Panc1 (cell line): ENCODE results near the gene LRP1B. TPM values are rescaled to one million over a fixed set of nuclear protein-coding genes. Genes with fewer than 3 reads are reported as not detected.

Experiments used
- ATAC-seq: fragments of 200-7000 bp; cut with Tn5 transposase; 2 replicates; pipeline ENCODE4 v1.9.1; 2020; ENCODE audit warnings: mild to moderate bottlenecking, moderate library complexity
- BruUV-seq: library from RNA; stranded (reverse); fragments of 400-500 nt; replicated peaks from 2 replicates; lab custom pipeline; 2021; lab: Mats Ljungman, UMichigan
- CTCF ChIA-PET: fragments of 300-600 bp; sonication (Branson Sonifier 250); formaldehyde crosslinking; loops from one replicate; lab custom pipeline; 2022; ENCODE audit warnings: antibody characterized with exemption; lab: Charles Lee
- POLR2A ChIA-PET: fragments of 300-600 bp; sonication (Branson Sonifier 250); formaldehyde crosslinking; loops from one replicate; lab custom pipeline; 2022; ENCODE audit warnings: antibody characterized with exemption; lab: Charles Lee
- DNase-seq: peaks from one replicate; pipeline ENCODE4 v3.0.0-alpha.2; 2010; ENCODE audit warnings: low read depth, low spot score
- H3K27ac ChIP-seq: 2 replicates; pipeline ENCODE4 v1.5.1; 2011; ENCODE audit warnings: mild to moderate bottlenecking, low read length, inconsistent platforms
- H3K27me3 ChIP-seq: fragments of 200-500 bp; sonication (Bioruptor generic); 2 replicates; pipeline ENCODE4 v1.6.0; 2014; ENCODE audit warnings: low read length, inconsistent platforms; ENCODE audit not compliant: control insufficient read depth, insufficient read depth
- H3K36me3 ChIP-seq: fragments of 200-500 bp; sonication (Bioruptor generic); 2 replicates; pipeline ENCODE4 v1.5.1; 2014; ENCODE audit warnings: inconsistent platforms, mild to moderate bottlenecking, low read length, moderate library complexity; ENCODE audit not compliant: control insufficient read depth, insufficient read depth
- H3K4me1 ChIP-seq: 2 replicates; pipeline ENCODE4 v1.5.1; 2011; ENCODE audit warnings: inconsistent platforms, mild to moderate bottlenecking, low read length, moderate library complexity; ENCODE audit not compliant: control insufficient read depth, insufficient read depth
- H3K4me3 ChIP-seq, 2 experiments: 2 replicates each; pipeline ENCODE4 v1.5.1; 2011 to 2012; ENCODE audit warnings: low read depth in 2 of 2, low read length in 2 of 2, mild to moderate bottlenecking in 2 of 2, inconsistent platforms in 1 of 2, moderate library complexity in 1 of 2
- H3K9me3 ChIP-seq: fragments of 200-500 bp; sonication (Bioruptor generic); 2 replicates; pipeline ENCODE4 v1.5.1; 2014; ENCODE audit warnings: low read depth, mild to moderate bottlenecking, inconsistent platforms, low read length, moderate library complexity; ENCODE audit not compliant: control insufficient read depth, insufficient read depth
- POLR2AphosphoS5 ChIP-seq: IDR thresholded peaks from 2 replicates; pipeline ENCODE4 v1.6.1; 2012; ENCODE audit warnings: mild to moderate bottlenecking, low read depth, low read length, moderate library complexity
- SIN3A ChIP-seq: IDR thresholded peaks from 2 replicates; pipeline ENCODE4 v1.6.1; 2012; ENCODE audit warnings: low read depth, mild to moderate bottlenecking, low read length, moderate library complexity, borderline replicate concordance; ENCODE audit not compliant: insufficient read depth
- TCF7L2 ChIP-seq: IDR thresholded peaks from 2 replicates; pipeline ENCODE4 v1.6.1; 2011; ENCODE audit warnings: mild to moderate bottlenecking, low read depth, low read length, inconsistent platforms
- in situ Hi-C: cut with HindIII; loops from 2 replicates; pipeline ENCODE4 v1.10.0; 2016; ENCODE audit warnings: low sequenced_read_pairs, low pct_unique_long_range_greater_than_20kb
- intact Hi-C: fragments of 100-400 bp; cut with micrococcal nuclease; formaldehyde crosslinking; loops from one replicate; pipeline ENCODE4 v1.10.0; 2022; ENCODE audit not compliant: unreplicated experiment
- total RNA-seq: library from RNA; stranded (reverse); gene quantifications from one replicate; pipeline ENCODE4 v1.2.1, GENCODE V29; 2021; ENCODE audit not compliant: unreplicated experiment
- TF ChIP-seq, protein P1 (sequence below), 2 experiments: IDR thresholded peaks; 2 replicates each; pipeline ENCODE4 v1.6.1; 2011 to 2012; ENCODE audit warnings: low read depth in 2 of 2, control low read depth in 1 of 2, low read length in 1 of 2, mild to moderate bottlenecking in 1 of 2, moderate library complexity in 1 of 2; ENCODE audit not compliant: insufficient read depth in 1 of 2
- TF ChIP-seq, protein P2 (sequence below): fragments of 450-650 bp; IDR thresholded peaks from 2 replicates; pipeline ENCODE4 v1.5.1; 2017; ENCODE audit warnings: mild to moderate bottlenecking

LRP1B gene
- total RNA-seq, 1 experiment from 2014 or later: 0.54 TPM

DNA sequence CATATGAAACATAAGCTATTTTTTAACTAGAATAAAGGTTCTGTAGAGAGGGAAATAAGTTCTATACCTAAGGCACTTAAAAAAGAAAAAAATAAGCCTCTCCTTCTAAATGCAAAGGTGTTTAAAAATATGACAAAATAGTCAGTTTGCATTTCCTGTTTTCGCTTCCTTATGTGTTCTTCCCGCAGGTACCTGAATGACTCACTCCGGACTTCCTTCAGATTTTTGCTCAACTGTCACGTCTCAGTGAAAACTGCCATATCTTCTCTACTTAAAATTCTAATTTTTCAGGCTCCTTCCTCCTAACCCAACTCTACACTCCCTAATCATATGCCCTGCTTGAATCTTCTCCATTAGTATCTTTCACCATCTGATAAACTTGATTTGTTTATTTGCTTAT lies 1333.1 kb downstream of the LRP1B start:
- Histone ChIP-seq H3K4me1 (no peaks in the 10 kb centered on the region), H3K27ac (no peak overlapping the region), H3K9me3 (no peaks in the 10 kb centered on the region), H3K27me3 (no peaks in the 10 kb centered on the region), H3K4me3 (no peak overlapping the region), H3K36me3 (no peaks in the 10 kb centered on the region)
- ChIA-PET CTCF (no interaction called here), POLR2A (no interaction called here)
- ATAC-seq (no peak), DNase-seq (no peak)
- intact Hi-C loops (no loop called here), in situ Hi-C loops (no loop called here)
- no TSS peak for BruUV-seq
- TF ChIP-seq, protein P1, sequence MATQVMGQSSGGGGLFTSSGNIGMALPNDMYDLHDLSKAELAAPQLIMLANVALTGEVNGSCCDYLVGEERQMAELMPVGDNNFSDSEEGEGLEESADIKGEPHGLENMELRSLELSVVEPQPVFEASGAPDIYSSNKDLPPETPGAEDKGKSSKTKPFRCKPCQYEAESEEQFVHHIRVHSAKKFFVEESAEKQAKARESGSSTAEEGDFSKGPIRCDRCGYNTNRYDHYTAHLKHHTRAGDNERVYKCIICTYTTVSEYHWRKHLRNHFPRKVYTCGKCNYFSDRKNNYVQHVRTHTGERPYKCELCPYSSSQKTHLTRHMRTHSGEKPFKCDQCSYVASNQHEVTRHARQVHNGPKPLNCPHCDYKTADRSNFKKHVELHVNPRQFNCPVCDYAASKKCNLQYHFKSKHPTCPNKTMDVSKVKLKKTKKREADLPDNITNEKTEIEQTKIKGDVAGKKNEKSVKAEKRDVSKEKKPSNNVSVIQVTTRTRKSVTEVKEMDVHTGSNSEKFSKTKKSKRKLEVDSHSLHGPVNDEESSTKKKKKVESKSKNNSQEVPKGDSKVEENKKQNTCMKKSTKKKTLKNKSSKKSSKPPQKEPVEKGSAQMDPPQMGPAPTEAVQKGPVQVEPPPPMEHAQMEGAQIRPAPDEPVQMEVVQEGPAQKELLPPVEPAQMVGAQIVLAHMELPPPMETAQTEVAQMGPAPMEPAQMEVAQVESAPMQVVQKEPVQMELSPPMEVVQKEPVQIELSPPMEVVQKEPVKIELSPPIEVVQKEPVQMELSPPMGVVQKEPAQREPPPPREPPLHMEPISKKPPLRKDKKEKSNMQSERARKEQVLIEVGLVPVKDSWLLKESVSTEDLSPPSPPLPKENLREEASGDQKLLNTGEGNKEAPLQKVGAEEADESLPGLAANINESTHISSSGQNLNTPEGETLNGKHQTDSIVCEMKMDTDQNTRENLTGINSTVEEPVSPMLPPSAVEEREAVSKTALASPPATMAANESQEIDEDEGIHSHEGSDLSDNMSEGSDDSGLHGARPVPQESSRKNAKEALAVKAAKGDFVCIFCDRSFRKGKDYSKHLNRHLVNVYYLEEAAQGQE (IDR thresholded peaks at IDR 0.05; ENCODE audit: insufficient read depth in 1 of 2, low read depth in 2 of 2, low read length in 1 of 2): no peak
- TF ChIP-seq TCF7L2 (no peak), POLR2AphosphoS5 (no peak), SIN3A (no peak)
- TF ChIP-seq, protein P2, sequence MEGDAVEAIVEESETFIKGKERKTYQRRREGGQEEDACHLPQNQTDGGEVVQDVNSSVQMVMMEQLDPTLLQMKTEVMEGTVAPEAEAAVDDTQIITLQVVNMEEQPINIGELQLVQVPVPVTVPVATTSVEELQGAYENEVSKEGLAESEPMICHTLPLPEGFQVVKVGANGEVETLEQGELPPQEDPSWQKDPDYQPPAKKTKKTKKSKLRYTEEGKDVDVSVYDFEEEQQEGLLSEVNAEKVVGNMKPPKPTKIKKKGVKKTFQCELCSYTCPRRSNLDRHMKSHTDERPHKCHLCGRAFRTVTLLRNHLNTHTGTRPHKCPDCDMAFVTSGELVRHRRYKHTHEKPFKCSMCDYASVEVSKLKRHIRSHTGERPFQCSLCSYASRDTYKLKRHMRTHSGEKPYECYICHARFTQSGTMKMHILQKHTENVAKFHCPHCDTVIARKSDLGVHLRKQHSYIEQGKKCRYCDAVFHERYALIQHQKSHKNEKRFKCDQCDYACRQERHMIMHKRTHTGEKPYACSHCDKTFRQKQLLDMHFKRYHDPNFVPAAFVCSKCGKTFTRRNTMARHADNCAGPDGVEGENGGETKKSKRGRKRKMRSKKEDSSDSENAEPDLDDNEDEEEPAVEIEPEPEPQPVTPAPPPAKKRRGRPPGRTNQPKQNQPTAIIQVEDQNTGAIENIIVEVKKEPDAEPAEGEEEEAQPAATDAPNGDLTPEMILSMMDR: no peak

DNA sequence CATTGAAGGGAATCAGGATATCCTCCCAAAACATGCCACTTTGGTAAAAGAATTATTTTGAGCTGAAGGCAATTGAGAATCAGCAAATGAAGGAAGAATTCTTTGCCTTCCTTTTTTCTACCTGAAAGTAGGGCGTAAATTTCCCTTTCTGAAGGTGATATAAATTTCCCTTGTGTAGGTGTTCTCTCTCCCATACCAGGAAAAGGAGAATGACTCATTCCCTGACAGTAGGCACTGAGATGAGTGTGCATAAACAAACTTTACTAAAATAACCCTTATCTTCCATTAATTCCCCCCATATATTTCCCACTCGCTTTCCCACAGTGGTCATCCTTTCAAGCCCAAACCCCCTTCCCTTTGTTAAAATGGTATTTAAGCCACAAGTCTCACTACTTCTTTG lies 1339.0 kb downstream of the LRP1B start:
- Histone ChIP-seq H3K4me3 (no peak overlapping the region), H3K27ac (no peak overlapping the region), H3K36me3 (no peaks in the 10 kb centered on the region), H3K4me1 (no peaks in the 10 kb centered on the region), H3K27me3 (no peaks in the 10 kb centered on the region), H3K9me3 (no peaks in the 10 kb centered on the region)
- intact Hi-C loops: no loop called here
- ChIA-PET POLR2A (no interaction called here), CTCF (no interaction called here)
- no peak for ATAC-seq
- BruUV-seq: no TSS peak
- DNase-seq: no peak
- in situ Hi-C loops: no loop called here
- TF ChIP-seq, protein P2: no peak
- no peak for TF ChIP-seq POLR2AphosphoS5
- TF ChIP-seq TCF7L2: no peak
